ENCODE measurements around the gene TMX4.

GRCh38 chr20:8021541-8022269, 2.1 kb upstream of the TMX4 start:
- TF ChIP-seq CTCF (conservative IDR thresholded peaks at IDR 0.05; ENCODE audit: low read depth, low read length): no peak
- no peak for TF ChIP-seq RAD21 (IDR thresholded peaks at IDR 0.05; ENCODE audit: low read length)
- no peak for TF ChIP-seq USF2 (IDR thresholded peaks at IDR 0.05; ENCODE audit: low read depth, low read length)
- no peak for TF ChIP-seq ELK1 (IDR thresholded peaks at IDR 0.05; ENCODE audit: borderline replicate concordance, low read depth, low read length)
- no peak for TF ChIP-seq POLR2A (IDR thresholded peaks at IDR 0.05; ENCODE audit: low read depth, low read length)
- no peak for TF ChIP-seq MXI1 (IDR thresholded peaks at IDR 0.05; ENCODE audit: borderline replicate concordance, low read depth, low read length)
- TF ChIP-seq MAZ (IDR thresholded peaks at IDR 0.05; ENCODE audit: borderline replicate concordance, low read depth, low read length): no peak
- TF ChIP-seq CHD1 (IDR thresholded peaks at IDR 0.05; ENCODE audit: low read depth, low read length): no peak
- no peak for TF ChIP-seq FOS (IDR thresholded peaks at IDR 0.05; ENCODE audit: low read depth, low read length)
- no peak for TF ChIP-seq BHLHE40 (IDR thresholded peaks at IDR 0.05; ENCODE audit: low read depth, low read length)

Data from IMR-90 (cell line).